GM12865 (cell line): ENCODE data around the gene CEP41.

Source experiments
- DNase-seq: peaks from one replicate; pipeline ENCODE4 v3.0.0; 2010; ENCODE audit warnings: low read depth
- H3K4me3 ChIP-seq: 2 replicates; pipeline ENCODE4 v1.5.1; 2011; ENCODE audit warnings: mild to moderate bottlenecking, low read depth, low read length, control low read depth
- CTCF ChIP-seq: IDR thresholded peaks from 2 replicates; pipeline ENCODE4 v1.5.1; 2011; ENCODE audit warnings: low read length, control low read depth, low read depth, inconsistent platforms; ENCODE audit not compliant: insufficient read depth; ENCODE audit errors: missing control alignments

The CEP41 gene

GRCh38 chr7:130476297-130477150 is 35.7 kb upstream of the CEP41 start:
- DNase-seq = no peak
- no peak for TF ChIP-seq CTCF
- H3K4me3 ChIP-seq = no peak overlapping the region

- TF ChIP-seq CTCF = no peak
- H3K4me3 ChIP-seq = no peak overlapping the region
- DNase-seq = no peak
Observed at GRCh38 chr7:130475776-130476175, 35.0 kb upstream of the CEP41 start.

DNA sequence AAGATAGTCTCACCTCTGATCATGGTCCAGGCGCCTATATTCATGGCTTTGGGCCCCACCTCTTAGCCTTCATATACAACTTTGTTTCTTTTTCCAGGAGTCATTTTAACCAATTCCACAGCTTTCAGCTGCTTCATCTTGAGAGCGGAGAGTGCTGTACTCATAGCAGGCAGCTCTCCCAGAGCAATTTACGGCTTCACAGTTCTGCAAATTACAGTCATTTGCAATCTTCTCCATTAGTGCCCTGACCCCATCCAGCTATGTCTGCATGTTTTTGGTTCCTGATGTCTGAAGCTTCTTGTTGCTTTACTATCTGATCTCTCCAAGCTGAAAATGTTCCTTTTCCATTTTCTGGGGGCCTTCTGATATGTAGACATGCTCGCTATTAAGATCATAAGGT is 33.1 kb upstream of the CEP41 start:
- TF ChIP-seq CTCF = no peak
- H3K4me3 ChIP-seq = no peak overlapping the region
- DNase-seq = no peak

- TF ChIP-seq CTCF = no peak
- DNase-seq = no peak
- H3K4me3 ChIP-seq = no peak overlapping the region
Observed at GRCh38 chr7:130473289-130473688, 32.5 kb upstream of the CEP41 start.

GRCh38 chr7:130471974-130472373 is 31.2 kb upstream of the CEP41 start:
- no peak for TF ChIP-seq CTCF
- DNase-seq = no peak

DNA sequence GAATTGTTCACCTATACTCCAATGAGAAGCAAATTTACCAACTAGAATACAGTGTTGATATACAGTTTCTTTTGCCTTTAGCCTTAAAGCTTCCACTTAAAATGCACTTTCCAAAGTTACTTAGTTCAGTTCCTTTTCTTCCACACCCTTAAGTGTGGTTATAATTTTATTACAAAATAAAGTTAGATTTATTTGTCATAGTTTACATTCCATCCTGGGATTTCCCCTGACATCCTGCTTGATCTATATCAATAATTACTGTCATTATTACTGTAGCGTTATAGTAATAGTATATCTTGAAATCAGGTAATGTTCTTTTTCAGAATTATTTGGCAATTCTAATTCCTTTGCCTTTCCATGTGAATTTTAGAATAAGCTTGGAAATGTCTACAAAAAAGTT is 27.8 kb upstream of the CEP41 start:
- no peak overlapping the region for H3K4me3 ChIP-seq
- DNase-seq = no peak
- TF ChIP-seq CTCF = no peak

More at GRCh38 chr7:130471974-130472373, 31.2 kb upstream of the CEP41 start:
- H3K4me3 ChIP-seq = no peak overlapping the region
